Mucosa of rectum (tissue), 2 donors: ENCODE data around the gene VENTX.

Experiments
- H3K27ac ChIP-seq, 2 donors: one replicate each; pipeline ENCODE4 v1.7.0; 2013; ENCODE audit warnings: inconsistent platforms in 2 of 2, low read depth in 2 of 2, low read length in 2 of 2
- H3K27me3 ChIP-seq, 2 donors: one replicate each; pipeline ENCODE4 v1.7.0; 2013; ENCODE audit warnings: low read length in 2 of 2; ENCODE audit not compliant: control insufficient read depth in 2 of 2, insufficient read depth in 2 of 2
- H3K36me3 ChIP-seq, 2 donors: one replicate each; pipeline ENCODE4 v1.7.0; 2013; ENCODE audit warnings: low read length in 2 of 2; ENCODE audit not compliant: control insufficient read depth in 2 of 2, insufficient read depth in 2 of 2
- H3K4me1 ChIP-seq, 2 donors: one replicate each; pipeline ENCODE4 v1.7.0; 2013; ENCODE audit warnings: low read length in 2 of 2, mild to moderate bottlenecking in 1 of 2; ENCODE audit not compliant: control insufficient read depth in 2 of 2, insufficient read depth in 2 of 2
- H3K4me3 ChIP-seq, 2 donors: one replicate each; pipeline ENCODE4 v1.7.0; 2013; ENCODE audit warnings: low read length in 2 of 2
- H3K9ac ChIP-seq, 2 donors: one replicate each; pipeline ENCODE4 v1.7.0; 2013; ENCODE audit warnings: low read length in 2 of 2, low read depth in 1 of 2, mild to moderate bottlenecking in 1 of 2
- H3K9me3 ChIP-seq, 2 donors: one replicate each; pipeline ENCODE4 v1.7.0; 2013; ENCODE audit warnings: low read length in 2 of 2; ENCODE audit not compliant: control insufficient read depth in 2 of 2
- donor health status: healthy.
- donor health status: Normal muscosa, but diverticular disease.

Gene VENTX

DNA sequence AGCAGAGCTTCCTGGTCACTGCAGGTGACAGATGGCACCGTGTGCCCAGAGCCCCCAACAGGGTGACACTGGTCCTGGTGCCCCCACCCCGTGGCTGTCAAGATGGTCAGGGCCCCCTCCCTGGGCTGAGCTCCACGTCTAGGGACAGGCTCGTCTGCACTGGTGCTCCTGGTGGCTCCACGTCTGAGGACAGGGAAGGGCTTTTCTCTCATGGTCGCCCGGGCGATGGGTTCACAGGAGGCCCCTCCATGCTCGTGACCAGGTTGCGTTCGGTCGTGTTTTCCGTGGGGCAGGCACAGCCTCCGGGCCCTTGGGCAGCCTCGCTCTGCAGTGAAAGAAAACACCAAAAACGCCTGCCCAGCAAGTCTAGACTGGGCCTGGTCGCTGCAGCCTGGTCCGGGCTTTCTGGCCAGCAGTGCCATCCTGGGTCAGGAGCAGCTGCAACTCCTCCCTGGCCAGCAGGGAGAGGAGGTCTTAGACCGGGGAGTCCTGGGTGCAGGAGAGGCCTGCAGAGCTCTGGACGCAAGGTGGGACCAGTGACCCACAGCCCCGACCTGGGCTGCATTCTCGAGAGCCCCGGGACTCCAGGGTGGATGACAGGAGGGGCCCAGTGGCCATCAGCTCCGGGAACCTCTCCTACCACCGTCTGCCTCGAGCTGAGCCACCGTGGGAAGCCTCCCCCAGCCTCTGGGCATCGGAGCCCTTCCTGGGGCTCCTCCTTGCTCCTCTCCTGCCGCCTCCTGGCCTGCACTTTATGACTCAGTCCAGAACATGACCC is 35.5 kb upstream of the VENTX start:
- Histone ChIP-seq H3K9me3 (no peaks in the 10 kb centered on the region), H3K4me1 (no peaks in the 10 kb centered on the region), H3K27me3 (no peaks in the 10 kb centered on the region), H3K36me3 (no peaks in the 10 kb centered on the region), H3K4me3 (no peak overlapping the region), H3K27ac (no peak overlapping the region), H3K9ac (no peak overlapping the region)

GRCh38 chr10:133202778-133203651 is 34.6 kb upstream of the VENTX start:
- Histone ChIP-seq H3K4me1 (no peaks in the 10 kb centered on the region), H3K27me3 (no peaks in the 10 kb centered on the region), H3K27ac (no peak overlapping the region), H3K36me3 (no peaks in the 10 kb centered on the region), H3K9me3 (no peaks in the 10 kb centered on the region), H3K4me3 (no peak overlapping the region), H3K9ac (no peak overlapping the region)

DNA sequence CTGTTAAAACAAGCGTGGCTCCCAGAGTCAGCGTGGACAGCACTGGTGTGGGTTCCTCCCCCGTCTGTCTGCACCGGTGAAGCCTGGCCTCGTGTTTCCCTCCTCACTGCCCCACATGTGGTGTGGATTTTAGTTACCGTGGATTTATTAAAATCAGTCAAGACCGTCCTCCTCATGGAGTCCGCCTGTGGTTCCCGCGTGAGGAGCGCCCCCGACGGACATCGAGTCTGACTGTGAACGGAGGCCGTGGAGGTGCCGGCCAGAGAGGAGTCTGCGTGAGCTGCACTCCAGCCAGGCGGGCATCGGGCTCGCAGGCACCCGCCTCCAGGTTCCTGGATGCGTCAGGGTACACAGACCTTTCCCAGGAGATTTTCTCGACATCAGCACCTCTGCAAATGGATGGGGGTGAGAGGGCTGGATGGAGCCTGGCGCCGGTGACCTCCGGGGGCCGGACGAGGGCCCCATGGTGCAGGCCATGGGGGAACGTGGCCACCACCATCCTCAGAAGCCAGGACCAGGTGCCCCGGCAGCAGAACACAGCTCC is 33.9 kb upstream of the VENTX start:
- no peak overlapping the region for H3K9ac ChIP-seq
- no peak overlapping the region for H3K4me3 ChIP-seq
- no peak overlapping the region for H3K27ac ChIP-seq
- no peaks in the 10 kb centered on the region for H3K4me1 ChIP-seq
- H3K27me3 ChIP-seq, result no peaks in the 10 kb centered on the region
- H3K9me3 ChIP-seq, result no peaks in the 10 kb centered on the region
- no peaks in the 10 kb centered on the region for H3K36me3 ChIP-seq

- Histone ChIP-seq H3K27ac (no peak overlapping the region), H3K9me3 (no peaks in the 10 kb centered on the region), H3K9ac (no peak overlapping the region), H3K27me3 (no peaks in the 10 kb centered on the region), H3K36me3 (no peaks in the 10 kb centered on the region), H3K4me3 (no peak overlapping the region), H3K4me1 (no peaks in the 10 kb centered on the region)
Measured at GRCh38 chr10:133204226-133205015, 33.2 kb upstream of the VENTX start.

GRCh38 chr10:133205146-133205545 is 32.5 kb upstream of the VENTX start:
- no peak overlapping the region for H3K27ac ChIP-seq
- H3K4me1 ChIP-seq, result no peaks in the 10 kb centered on the region
- H3K9ac ChIP-seq, result no peak overlapping the region
- H3K27me3 ChIP-seq, result no peaks in the 10 kb centered on the region
- no peaks in the 10 kb centered on the region for H3K9me3 ChIP-seq
- no peak overlapping the region for H3K4me3 ChIP-seq
- H3K36me3 ChIP-seq, result no peaks in the 10 kb centered on the region

DNA sequence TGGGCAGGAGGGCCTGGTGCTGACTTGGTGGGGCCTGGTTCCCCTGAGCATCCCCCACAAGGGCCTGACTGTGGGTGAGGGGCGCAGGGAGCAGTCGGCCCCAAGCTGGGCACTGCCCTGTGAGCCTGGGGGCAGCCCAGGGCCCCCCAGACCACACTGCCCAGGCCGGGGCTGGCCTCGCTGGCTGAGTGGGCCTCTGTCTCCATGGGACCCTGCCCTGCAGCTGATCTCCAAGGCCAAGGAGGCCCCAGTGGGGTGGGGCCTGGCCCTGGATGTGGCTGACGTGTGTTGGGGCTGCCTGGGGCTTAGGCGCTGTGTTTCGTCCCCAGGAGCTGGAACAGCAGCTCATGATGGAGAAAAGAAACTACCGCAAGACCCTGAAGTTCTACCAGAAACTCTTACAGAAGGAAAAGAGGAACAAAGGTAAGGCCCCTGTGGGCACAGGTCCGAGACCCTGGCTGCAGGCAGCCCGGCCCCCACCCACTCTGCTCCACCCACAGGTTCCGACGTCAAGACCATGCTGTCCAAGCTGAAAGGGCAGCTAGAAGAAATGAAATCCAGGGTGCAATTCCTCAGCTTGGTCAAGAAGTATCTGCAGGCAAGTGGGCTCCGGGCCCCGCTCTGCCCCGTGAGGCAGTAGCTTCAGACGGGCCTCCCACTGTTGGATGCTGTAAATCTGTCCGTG is 31.2 kb upstream of the VENTX start:
- H3K4me3 ChIP-seq, result no peak overlapping the region
- H3K36me3 ChIP-seq, result no peaks in the 10 kb centered on the region
- H3K9ac ChIP-seq, result no peak overlapping the region
- H3K4me1 ChIP-seq, result no peaks in the 10 kb centered on the region
- H3K27ac ChIP-seq, result no peak overlapping the region
- H3K27me3 ChIP-seq, result no peaks in the 10 kb centered on the region
- H3K9me3 ChIP-seq, result no peaks in the 10 kb centered on the region

GRCh38 chr10:133207041-133207600 is 30.5 kb upstream of the VENTX start:
- no peak overlapping the region for H3K9ac ChIP-seq
- no peak overlapping the region for H3K27ac ChIP-seq
- no peaks in the 10 kb centered on the region for H3K27me3 ChIP-seq
- no peaks in the 10 kb centered on the region for H3K36me3 ChIP-seq
- H3K9me3 ChIP-seq, result no peaks in the 10 kb centered on the region
- H3K4me1 ChIP-seq, result no peaks in the 10 kb centered on the region
- H3K4me3 ChIP-seq, result no peak overlapping the region

DNA sequence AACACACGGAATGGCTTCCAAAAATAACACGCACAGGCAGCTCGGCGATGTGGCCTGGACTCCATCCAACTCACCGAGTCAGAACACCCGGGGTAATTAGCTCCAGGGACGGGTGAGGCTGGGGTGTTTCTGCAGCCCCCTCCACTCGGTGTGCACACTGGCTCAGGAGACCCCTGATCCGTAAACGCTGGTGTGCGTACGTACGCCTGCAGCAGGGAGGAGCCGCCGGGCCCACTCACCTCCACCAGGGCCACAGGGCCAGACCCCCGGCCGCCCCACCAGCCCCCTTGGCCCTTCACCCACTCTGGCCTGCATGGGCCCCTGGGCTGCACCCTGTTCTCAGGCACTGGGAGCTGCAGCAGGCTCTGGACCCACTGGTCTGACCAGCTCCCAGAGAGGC is 30.0 kb upstream of the VENTX start:
- Histone ChIP-seq H3K27me3 (no peaks in the 10 kb centered on the region), H3K9ac (no peak overlapping the region), H3K4me3 (no peak overlapping the region), H3K27ac (no peak overlapping the region), H3K9me3 (no peaks in the 10 kb centered on the region), H3K36me3 (no peaks in the 10 kb centered on the region), H3K4me1 (no peaks in the 10 kb centered on the region)

DNA sequence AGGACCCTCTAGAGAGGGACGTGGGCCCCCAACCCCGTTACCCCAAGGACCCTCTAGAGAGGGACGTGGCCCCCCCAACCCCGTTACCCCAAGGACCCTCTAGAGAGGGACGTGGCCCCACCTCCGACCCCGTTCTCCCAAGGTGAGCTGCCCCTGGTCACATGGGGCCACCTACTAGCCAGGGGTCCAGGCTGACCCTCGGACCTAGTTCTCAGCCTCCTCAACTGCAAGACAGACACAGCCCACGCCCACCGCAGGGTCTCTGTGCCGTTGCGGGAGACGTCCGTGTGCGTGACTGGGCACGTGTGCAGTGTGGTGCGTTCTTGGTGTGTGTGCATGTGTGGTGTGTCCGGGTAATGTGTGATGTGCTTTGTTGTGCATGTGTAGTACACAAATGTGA is 29.2 kb upstream of the VENTX start:
- no peak overlapping the region for H3K9ac ChIP-seq
- H3K4me3 ChIP-seq, result no peak overlapping the region
- no peaks in the 10 kb centered on the region for H3K36me3 ChIP-seq
- no peaks in the 10 kb centered on the region for H3K27me3 ChIP-seq
- no peaks in the 10 kb centered on the region for H3K4me1 ChIP-seq
- no peak overlapping the region for H3K27ac ChIP-seq
- H3K9me3 ChIP-seq, result no peaks in the 10 kb centered on the region
